PFSK-1 (cell line): Measurements from ENCODE around the gene ATL3.

Source experiments
- FOXP2 ChIP-seq: optimal IDR thresholded peaks from 2 replicates; pipeline ENCODE3; 2011; ENCODE audit warnings: borderline replicate concordance, control low read depth, inconsistent platforms; ENCODE audit not compliant: insufficient read depth; ENCODE audit errors: extremely low read length, extremely low read depth
- POLR2AphosphoS5 ChIP-seq: IDR thresholded peaks from 2 replicates; pipeline ENCODE4 v1.6.1; 2012; ENCODE audit warnings: low read depth, mild to moderate bottlenecking, control low read depth, low read length, moderate library complexity
- SIN3A ChIP-seq: IDR thresholded peaks from 2 replicates; pipeline ENCODE4 v1.6.1; 2012; ENCODE audit warnings: mild to moderate bottlenecking, low read length, moderate library complexity, borderline replicate concordance; ENCODE audit not compliant: insufficient read depth
- TAF1 ChIP-seq: IDR thresholded peaks from 2 replicates; pipeline ENCODE4 v1.6.1; 2012; ENCODE audit warnings: low read length, control low read depth, borderline replicate concordance; ENCODE audit not compliant: insufficient read depth
- TF ChIP-seq, protein P1 (sequence below), 2 experiments: IDR thresholded peaks; 2 replicates each; pipeline versions ENCODE4 v1.6.1 to v1.8.0; 2011 to 2012; ENCODE audit warnings: low read depth in 2 of 2, low read length in 2 of 2, control low read depth in 1 of 2, inconsistent platforms in 1 of 2, mild to moderate bottlenecking in 1 of 2, moderate library complexity in 1 of 2; ENCODE audit not compliant: insufficient read depth in 1 of 2

The ATL3 gene

DNA sequence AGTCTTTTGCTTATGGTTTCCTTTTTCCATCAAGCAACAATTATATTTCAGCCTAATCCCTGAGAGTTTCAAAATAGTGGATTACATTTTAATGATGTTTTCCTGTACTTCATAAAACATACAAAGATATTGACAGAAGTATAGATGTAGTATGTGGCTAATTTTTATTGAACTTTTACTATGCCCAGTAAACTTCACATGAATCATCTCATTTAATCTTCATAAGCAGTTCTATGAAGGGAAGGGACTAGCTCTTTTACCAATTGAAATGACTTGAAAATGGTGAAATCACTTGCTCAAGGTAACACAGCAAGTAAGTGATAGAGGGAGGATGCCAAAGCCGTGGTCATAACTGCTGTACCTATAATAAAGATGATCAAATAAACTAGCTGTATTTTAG is 37.6 kb upstream of the ATL3 start:
- TF ChIP-seq, protein P1, sequence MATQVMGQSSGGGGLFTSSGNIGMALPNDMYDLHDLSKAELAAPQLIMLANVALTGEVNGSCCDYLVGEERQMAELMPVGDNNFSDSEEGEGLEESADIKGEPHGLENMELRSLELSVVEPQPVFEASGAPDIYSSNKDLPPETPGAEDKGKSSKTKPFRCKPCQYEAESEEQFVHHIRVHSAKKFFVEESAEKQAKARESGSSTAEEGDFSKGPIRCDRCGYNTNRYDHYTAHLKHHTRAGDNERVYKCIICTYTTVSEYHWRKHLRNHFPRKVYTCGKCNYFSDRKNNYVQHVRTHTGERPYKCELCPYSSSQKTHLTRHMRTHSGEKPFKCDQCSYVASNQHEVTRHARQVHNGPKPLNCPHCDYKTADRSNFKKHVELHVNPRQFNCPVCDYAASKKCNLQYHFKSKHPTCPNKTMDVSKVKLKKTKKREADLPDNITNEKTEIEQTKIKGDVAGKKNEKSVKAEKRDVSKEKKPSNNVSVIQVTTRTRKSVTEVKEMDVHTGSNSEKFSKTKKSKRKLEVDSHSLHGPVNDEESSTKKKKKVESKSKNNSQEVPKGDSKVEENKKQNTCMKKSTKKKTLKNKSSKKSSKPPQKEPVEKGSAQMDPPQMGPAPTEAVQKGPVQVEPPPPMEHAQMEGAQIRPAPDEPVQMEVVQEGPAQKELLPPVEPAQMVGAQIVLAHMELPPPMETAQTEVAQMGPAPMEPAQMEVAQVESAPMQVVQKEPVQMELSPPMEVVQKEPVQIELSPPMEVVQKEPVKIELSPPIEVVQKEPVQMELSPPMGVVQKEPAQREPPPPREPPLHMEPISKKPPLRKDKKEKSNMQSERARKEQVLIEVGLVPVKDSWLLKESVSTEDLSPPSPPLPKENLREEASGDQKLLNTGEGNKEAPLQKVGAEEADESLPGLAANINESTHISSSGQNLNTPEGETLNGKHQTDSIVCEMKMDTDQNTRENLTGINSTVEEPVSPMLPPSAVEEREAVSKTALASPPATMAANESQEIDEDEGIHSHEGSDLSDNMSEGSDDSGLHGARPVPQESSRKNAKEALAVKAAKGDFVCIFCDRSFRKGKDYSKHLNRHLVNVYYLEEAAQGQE (IDR thresholded peaks at IDR 0.05; ENCODE audit: insufficient read depth in 1 of 2, low read depth in 2 of 2, low read length in 2 of 2) = no peak
- TF ChIP-seq POLR2AphosphoS5 (no peak), SIN3A (no peak), TAF1 (no peak), FOXP2 (no peak)

DNA sequence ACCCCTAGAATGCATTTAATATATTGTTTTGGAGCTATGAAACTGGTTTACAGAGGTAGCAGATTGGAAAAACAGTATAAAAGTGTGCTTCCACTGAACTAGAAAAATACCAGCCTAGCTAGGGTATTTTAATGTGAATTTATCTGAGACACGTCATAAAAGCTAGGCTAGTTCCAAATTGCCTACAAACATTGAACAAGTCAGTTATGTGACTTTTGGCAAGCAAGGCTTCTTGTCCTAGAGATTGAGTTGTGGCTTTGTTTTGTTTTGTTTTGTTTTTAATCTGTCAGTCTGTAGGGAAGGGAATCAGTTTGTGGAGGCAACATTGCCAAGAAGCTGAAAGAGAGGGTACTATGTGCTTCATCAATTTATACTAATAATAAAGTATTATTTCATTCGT is 34.4 kb upstream of the ATL3 start:
- TF ChIP-seq, protein P1 (IDR thresholded peaks at IDR 0.05; ENCODE audit: insufficient read depth in 1 of 2, low read depth in 2 of 2, low read length in 2 of 2) = no peak
- no peak for TF ChIP-seq TAF1

DNA sequence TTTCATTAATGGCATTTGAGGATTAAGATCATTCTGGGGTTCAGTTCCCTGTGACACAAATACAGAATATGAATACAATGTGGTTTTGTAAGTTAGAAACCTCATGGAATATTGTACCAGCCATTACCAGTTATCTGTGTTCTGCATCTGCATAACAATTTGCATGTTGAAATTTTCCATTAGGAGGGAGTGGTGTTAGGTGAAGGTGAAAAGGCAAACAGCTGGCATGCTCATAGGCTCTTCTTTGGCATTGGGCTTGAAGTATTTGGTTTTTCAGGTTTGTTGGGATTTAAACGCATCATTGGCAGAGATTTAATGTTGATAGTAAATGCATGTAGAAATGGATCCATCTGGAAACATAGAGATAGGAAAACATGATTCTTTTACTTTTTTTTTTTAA is 28.7 kb upstream of the ATL3 start:
- TF ChIP-seq POLR2AphosphoS5 (no peak), SIN3A (no peak), TAF1 (no peak), FOXP2 (no peak)
- TF ChIP-seq, protein P1 (IDR thresholded peaks at IDR 0.05; ENCODE audit: insufficient read depth in 1 of 2, low read depth in 2 of 2, low read length in 2 of 2) = no peak

DNA sequence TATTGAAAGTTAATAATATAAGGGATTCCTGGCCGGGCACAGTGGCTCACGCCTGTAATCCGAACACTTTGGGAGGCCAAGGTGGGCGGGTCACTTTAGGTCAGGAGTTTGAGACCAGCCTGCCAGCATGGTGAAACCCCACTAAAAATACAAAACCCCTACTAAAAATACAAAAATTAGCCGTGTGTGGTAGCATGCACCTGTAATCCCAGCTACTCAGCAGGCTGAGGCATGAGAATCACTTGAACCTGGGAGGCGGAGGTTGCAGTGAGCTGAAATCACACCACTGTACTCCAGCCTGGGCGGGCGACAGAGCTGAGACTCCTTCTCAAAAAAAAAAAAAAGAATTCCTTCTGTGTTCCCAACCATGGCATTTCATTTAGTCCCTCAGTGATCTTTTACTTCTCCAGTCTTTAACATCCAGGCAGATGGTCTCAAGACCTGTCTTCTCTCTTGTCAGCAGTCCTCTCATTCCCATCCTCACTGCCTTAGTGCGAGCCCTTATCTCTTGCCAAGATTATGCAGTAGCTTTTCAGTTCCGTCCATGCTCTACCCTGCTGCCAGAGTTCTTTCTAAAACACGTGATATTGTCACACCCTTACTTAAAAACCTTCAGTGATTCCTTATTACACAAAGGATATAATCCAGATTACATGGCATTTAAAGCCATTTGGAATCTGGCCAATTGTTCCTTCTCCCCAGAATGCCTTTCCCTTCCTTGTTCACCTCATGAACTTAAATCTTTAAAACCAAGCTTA is 28.0 kb upstream of the ATL3 start:
- no peak for TF ChIP-seq POLR2AphosphoS5
- TF ChIP-seq FOXP2 = no peak
- no peak for TF ChIP-seq SIN3A
- TF ChIP-seq TAF1 = no peak
- TF ChIP-seq, protein P1 (IDR thresholded peaks at IDR 0.05; ENCODE audit: insufficient read depth in 1 of 2, low read depth in 2 of 2, low read length in 2 of 2) = no peak

DNA sequence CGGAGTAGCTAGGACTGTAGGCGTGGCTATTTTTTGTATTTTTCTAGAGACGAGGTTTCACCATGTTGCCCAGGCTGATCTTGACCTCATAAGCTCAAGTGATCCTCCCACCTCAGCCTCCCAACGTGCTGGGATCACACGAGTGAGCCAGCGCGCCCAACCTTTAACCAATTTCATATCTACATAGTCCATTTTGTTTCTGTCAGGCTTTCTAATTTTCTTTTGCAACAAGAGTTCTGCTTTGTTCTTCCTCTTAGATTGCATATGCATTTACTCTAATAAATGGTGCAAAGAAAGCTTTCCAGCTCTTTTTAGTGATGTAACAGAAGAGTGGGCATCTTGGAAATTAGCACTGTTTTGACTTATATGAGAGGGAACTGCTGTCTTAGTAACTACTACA is 23.4 kb upstream of the ATL3 start:
- TF ChIP-seq POLR2AphosphoS5 (no peak), SIN3A (no peak), FOXP2 (no peak), TAF1 (no peak)
- TF ChIP-seq, protein P1 (IDR thresholded peaks at IDR 0.05; ENCODE audit: insufficient read depth in 1 of 2, low read depth in 2 of 2, low read length in 2 of 2) = no peak
